HG03175 (cell line): ENCODE data around the gene THSD4.

ENCODE experiments used
- ATAC-seq: cut with Tn5 transposase; IDR thresholded peaks from one replicate; pipeline ENCODE4 v1.9.1; 2021; ENCODE audit warnings: mild to moderate bottlenecking, moderate library complexity; ENCODE audit not compliant: unreplicated experiment

The THSD4 gene

GRCh38 chr15:71755092-71755970, 640.1 kb downstream of the THSD4 start:
- ATAC-seq, result no peak

DNA sequence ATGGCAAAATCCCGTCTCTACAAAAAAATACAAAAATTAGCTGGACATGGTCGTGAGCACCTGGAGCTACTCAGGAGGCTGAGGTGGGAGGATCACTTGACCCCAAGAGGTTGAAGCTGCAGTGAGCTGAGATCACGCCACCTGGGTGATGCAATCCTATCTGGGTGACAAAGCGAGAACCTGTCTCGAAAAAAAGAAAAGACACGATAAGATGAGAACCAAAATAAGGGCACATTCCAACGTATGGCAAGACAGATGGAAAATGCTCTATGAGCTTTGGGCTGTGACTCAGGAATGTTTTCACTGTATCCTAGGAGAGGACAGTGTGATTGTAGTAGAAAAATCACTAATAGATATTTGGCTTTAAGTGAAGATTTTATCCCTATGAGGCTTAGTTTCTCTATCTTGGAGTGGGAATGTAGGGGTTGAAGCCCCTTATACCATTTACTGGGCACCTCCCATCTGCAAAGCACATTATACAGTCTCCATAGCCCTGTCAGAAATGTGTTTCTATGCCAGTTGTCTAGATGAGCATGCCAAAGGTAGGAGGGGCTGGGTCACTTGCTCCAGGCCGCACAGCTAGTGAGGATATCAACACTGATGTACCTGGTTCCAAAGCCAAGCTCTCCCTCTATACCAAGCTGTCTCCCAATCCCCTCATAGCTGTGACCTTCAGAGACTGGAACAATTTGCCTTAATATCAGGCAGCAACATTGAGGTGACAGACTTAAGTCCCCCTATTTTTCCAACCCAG, 641.5 kb downstream of the THSD4 start:
- no peak for ATAC-seq

GRCh38 chr15:71757741-71758530, 642.7 kb downstream of the THSD4 start:
- no peak for ATAC-seq

- ATAC-seq, result no peak
These were observed 643.4 kb downstream of the THSD4 start for GRCh38 chr15:71758711-71759110.

GRCh38 chr15:71760852-71761251, 645.6 kb downstream of the THSD4 start:
- no peak for ATAC-seq

DNA sequence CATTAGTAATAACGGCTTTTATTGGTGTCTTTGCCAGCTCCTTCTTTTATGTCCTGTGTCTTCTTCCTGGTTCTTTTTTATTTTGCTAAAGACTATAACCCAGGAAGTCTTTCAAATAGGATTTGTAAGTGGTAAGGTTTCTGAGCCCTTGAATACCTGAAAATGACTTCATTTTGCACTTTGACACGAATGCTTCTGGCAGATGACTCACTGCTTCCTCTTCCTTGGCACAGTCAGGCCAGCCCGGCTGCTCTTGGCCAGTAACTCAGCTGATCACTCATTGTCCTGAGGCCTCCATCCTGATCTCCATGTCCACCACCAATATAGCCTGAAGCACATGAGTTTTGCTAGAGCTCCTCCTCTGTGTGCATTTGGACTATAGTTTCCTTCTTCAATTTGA, 646.4 kb downstream of the THSD4 start:
- ATAC-seq, result no peak

GRCh38 chr15:71768184-71768583, 652.9 kb downstream of the THSD4 start:
- ATAC-seq, result no peak

- no peak for ATAC-seq
These were observed 658.1 kb downstream of the THSD4 start for GRCh38 chr15:71773206-71773859.

DNA sequence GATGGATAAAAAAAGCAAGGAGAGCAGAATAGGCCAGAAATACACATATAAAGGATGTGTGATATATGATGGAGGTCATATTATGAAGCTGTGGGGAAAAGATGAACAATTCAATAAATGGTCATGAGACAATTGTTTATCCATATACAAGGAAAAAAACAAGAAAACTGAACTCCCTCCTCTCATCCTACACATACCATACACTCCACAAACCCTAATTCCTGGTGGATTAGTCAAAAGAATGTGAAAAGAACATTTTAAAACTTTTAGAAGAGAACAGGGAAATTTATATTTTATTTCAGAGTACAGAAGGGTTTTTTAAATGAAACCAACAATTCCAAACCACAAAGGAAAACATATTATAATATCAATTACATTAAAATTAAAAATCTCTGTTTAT, 660.6 kb downstream of the THSD4 start:
- no peak for ATAC-seq

DNA sequence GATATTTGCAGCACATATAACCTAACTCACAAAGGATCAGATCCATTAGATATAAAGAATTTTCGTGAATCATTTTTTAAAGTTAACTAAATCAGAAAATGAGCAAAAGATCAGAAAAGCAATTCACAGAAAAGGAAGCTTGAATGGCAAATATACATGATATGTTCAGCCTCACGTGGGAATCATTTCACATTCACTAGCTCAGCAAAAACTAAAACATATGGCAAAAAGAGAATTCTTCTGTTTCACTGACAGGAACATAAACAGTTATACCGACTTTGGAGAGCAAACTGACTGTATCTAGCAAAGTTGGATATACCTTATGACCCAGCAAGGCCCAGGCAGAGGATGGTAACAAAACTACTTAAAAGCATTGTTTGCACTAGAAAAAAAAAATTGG, 661.0 kb downstream of the THSD4 start:
- no peak for ATAC-seq

GRCh38 chr15:71777216-71777943, 662.1 kb downstream of the THSD4 start:
- ATAC-seq, result no peak

- no peak for ATAC-seq
These were observed 664.0 kb downstream of the THSD4 start for GRCh38 chr15:71779073-71779797.

GRCh38 chr15:71780115-71780976, 665.1 kb downstream of the THSD4 start:
- ATAC-seq, result no peak

DNA sequence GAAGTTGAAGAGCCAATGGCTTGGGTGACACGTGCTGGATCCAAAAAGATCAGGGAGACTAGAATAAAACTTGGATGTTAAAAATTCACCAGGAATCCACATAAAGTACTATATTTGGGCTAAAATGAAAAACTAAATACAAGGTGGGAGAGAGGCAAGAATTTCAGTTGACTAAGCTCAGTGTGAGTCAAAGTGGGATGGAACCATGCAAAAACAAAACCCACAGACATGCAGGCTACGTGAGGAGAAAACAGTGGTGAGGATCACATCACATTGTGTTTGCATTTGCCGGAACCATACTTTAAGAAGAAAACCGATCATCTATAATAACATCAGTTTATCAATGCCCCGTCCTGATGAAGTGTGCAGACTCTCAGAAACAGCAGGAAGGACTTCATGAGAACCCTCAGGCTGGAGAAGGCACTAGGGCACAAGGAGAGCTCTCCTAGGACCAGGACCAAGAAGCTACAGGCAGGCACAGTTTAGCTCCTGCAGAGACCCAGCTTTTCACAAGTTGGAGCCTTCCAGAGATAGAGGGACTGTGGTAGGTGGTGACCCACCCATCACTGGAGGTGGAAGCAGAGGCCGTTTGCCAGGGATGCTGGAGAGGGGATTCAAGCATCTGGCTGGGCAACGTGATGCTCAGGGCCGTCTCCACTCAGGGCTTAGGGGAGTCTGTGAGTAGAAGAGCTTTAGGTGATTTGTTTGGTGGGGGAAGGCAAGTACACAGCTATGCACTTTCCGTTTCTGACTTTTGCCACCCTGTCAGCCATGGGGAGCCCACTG, 666.1 kb downstream of the THSD4 start:
- no peak for ATAC-seq

DNA sequence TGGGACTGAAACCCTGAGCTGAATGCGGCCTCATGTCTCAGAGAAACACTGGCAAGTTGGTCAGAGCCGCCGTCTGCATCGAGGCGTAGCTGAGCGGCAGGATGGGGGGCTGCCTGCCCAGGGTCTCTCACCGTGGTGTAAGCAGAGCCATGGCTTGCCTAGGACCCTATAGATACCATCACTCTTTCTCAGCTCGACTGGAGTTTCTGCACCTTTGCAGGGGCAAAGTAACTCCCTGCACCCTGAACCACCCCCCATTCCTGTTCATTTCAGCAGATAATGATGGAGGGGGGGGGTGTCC, 666.6 kb downstream of the THSD4 start:
- ATAC-seq, result no peak

DNA sequence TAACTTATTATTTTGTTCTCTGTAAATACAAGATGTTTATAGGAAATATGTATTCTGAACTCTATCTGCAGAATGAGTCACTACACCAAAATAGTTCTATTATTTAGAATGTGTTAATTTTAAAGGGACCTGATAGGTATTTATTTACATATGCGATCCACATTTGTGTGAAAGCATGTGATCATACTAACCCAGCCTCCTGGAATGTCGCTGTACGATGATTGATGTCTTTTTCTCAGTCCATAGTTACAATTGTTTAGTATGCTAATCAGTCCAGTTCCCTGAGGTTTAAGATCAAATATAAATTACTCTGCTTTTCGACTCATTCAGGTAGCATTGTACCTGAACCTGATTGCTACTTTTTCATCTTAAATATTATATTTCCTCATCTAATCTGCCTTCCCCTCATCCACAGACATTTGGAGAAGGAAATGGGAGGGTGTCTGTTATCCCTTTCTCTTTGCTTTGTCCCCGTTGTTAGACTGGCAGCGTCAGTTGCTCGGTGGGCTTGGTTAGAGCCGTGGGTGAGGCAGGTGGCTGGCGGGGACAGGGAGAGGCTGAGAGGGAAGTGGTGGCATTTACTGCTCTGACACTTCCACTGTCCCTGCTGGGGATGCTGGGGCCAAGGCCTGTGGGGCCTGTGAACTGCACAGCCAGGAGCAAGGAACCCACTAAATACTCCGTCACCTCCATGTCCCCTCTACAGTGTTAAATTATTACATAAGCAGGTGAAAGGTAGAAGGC, 667.3 kb downstream of the THSD4 start:
- no peak for ATAC-seq

DNA sequence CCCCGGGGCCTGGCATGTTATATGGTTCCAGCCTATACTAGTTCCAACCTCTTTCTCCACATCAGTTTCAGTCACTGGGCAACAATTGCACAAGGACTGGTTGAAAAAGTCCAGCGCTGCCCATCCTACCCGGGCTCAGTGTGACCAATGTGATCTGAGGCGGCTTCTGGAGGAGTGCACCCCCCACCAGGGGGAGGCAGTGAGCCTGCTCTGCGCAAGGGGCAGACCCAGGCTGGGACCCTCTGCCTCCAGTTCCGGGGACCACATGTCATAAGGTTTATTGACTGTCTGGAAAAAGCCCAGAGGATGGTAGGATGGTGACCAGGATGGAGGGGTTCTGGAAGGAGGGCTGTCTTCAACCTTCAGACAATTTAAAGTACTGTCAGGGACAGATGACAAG, 669.4 kb downstream of the THSD4 start:
- ATAC-seq, result no peak
